Panc1 (cell line): ENCODE results near the gene BAHCC1. TPM values are rescaled to one million over a fixed set of nuclear protein-coding genes. Genes with fewer than 3 reads are reported as not detected.

Source experiments
- ATAC-seq: fragments of 200-7000 bp; cut with Tn5 transposase; 2 replicates; pipeline ENCODE4 v1.9.1; 2020; ENCODE audit warnings: mild to moderate bottlenecking, moderate library complexity
- BruUV-seq: library from RNA; stranded (reverse); fragments of 400-500 nt; replicated peaks from 2 replicates; lab custom pipeline; 2021; lab: Mats Ljungman, UMichigan
- CTCF ChIA-PET: fragments of 300-600 bp; sonication (Branson Sonifier 250); formaldehyde crosslinking; loops from one replicate; lab custom pipeline; 2022; ENCODE audit warnings: antibody characterized with exemption; lab: Charles Lee
- POLR2A ChIA-PET: fragments of 300-600 bp; sonication (Branson Sonifier 250); formaldehyde crosslinking; loops from one replicate; lab custom pipeline; 2022; ENCODE audit warnings: antibody characterized with exemption; lab: Charles Lee
- DNase-seq: peaks from one replicate; pipeline ENCODE4 v3.0.0-alpha.2; 2010; ENCODE audit warnings: low read depth, low spot score
- H3K27ac ChIP-seq: 2 replicates; pipeline ENCODE4 v1.5.1; 2011; ENCODE audit warnings: mild to moderate bottlenecking, low read length, inconsistent platforms
- H3K27me3 ChIP-seq: fragments of 200-500 bp; sonication (Bioruptor generic); 2 replicates; pipeline ENCODE4 v1.6.0; 2014; ENCODE audit warnings: low read length, inconsistent platforms; ENCODE audit not compliant: control insufficient read depth, insufficient read depth
- H3K36me3 ChIP-seq: fragments of 200-500 bp; sonication (Bioruptor generic); 2 replicates; pipeline ENCODE4 v1.5.1; 2014; ENCODE audit warnings: inconsistent platforms, mild to moderate bottlenecking, low read length, moderate library complexity; ENCODE audit not compliant: control insufficient read depth, insufficient read depth
- H3K4me1 ChIP-seq: 2 replicates; pipeline ENCODE4 v1.5.1; 2011; ENCODE audit warnings: inconsistent platforms, mild to moderate bottlenecking, low read length, moderate library complexity; ENCODE audit not compliant: control insufficient read depth, insufficient read depth
- H3K4me3 ChIP-seq, 2 experiments: 2 replicates each; pipeline ENCODE4 v1.5.1; 2011 to 2012; ENCODE audit warnings: low read depth in 2 of 2, low read length in 2 of 2, mild to moderate bottlenecking in 2 of 2, inconsistent platforms in 1 of 2, moderate library complexity in 1 of 2
- H3K9me3 ChIP-seq: fragments of 200-500 bp; sonication (Bioruptor generic); 2 replicates; pipeline ENCODE4 v1.5.1; 2014; ENCODE audit warnings: low read depth, mild to moderate bottlenecking, inconsistent platforms, low read length, moderate library complexity; ENCODE audit not compliant: control insufficient read depth, insufficient read depth
- CTCF ChIP-seq: fragments of 450-650 bp; IDR thresholded peaks from 2 replicates; pipeline ENCODE4 v1.5.1; 2017; ENCODE audit warnings: mild to moderate bottlenecking
- POLR2AphosphoS5 ChIP-seq: IDR thresholded peaks from 2 replicates; pipeline ENCODE4 v1.6.1; 2012; ENCODE audit warnings: mild to moderate bottlenecking, low read depth, low read length, moderate library complexity
- REST ChIP-seq, 2 experiments: IDR thresholded peaks; 2 replicates each; pipeline ENCODE4 v1.6.1; 2011 to 2012; ENCODE audit warnings: low read depth in 2 of 2, control low read depth in 1 of 2, low read length in 1 of 2, mild to moderate bottlenecking in 1 of 2, moderate library complexity in 1 of 2; ENCODE audit not compliant: insufficient read depth in 1 of 2
- SIN3A ChIP-seq: IDR thresholded peaks from 2 replicates; pipeline ENCODE4 v1.6.1; 2012; ENCODE audit warnings: low read depth, mild to moderate bottlenecking, low read length, moderate library complexity, borderline replicate concordance; ENCODE audit not compliant: insufficient read depth
- TCF7L2 ChIP-seq: IDR thresholded peaks from 2 replicates; pipeline ENCODE4 v1.6.1; 2011; ENCODE audit warnings: mild to moderate bottlenecking, low read depth, low read length, inconsistent platforms
- in situ Hi-C: cut with HindIII; loops from 2 replicates; pipeline ENCODE4 v1.10.0; 2016; ENCODE audit warnings: low sequenced_read_pairs, low pct_unique_long_range_greater_than_20kb
- intact Hi-C: fragments of 100-400 bp; cut with micrococcal nuclease; formaldehyde crosslinking; loops from one replicate; pipeline ENCODE4 v1.10.0; 2022; ENCODE audit not compliant: unreplicated experiment
- total RNA-seq: library from RNA; stranded (reverse); gene quantifications from one replicate; pipeline ENCODE4 v1.2.1, GENCODE V29; 2021; ENCODE audit not compliant: unreplicated experiment

The BAHCC1 gene
- total RNA-seq, 1 experiment from 2014 or later: 77.4 TPM

GRCh38 chr17:81420769-81421462, 25.7 kb downstream of the BAHCC1 start:
- Histone ChIP-seq H3K4me3 (no peak overlapping the region), H3K9me3 (no peaks in the 10 kb centered on the region), H3K36me3 (no peaks in the 10 kb centered on the region), H3K4me1 (peaks cover 77% of the 10 kb centered on the region), H3K27ac (peak overlapping the region; percentile 87), H3K27me3 (no peaks in the 10 kb centered on the region)
- ATAC-seq: no peak
- no peak for DNase-seq
- TF ChIP-seq SIN3A: no peak
- intact Hi-C loops (no loop called here), in situ Hi-C loops (no loop called here)
- ChIA-PET CTCF (no interaction called here), POLR2A (no interaction called here)
- BruUV-seq: no TSS peak

- intact Hi-C loops: no loop called here
- in situ Hi-C loops: no loop called here
- H3K27ac ChIP-seq: peak overlapping the region; percentile 84
- DNase-seq (no peak), ATAC-seq (peak; percentile 71)
- no peaks in the 10 kb centered on the region for H3K36me3 ChIP-seq
- no peak for TF ChIP-seq TCF7L2
- no peak for TF ChIP-seq CTCF
- no peak; the same call in 1 of the 2 replicates for TF ChIP-seq POLR2AphosphoS5
- no peak for TF ChIP-seq REST (IDR thresholded peaks at IDR 0.05; ENCODE audit: insufficient read depth in 1 of 2, low read depth in 2 of 2, low read length in 1 of 2)
- TF ChIP-seq SIN3A: no peak
- no peaks in the 10 kb centered on the region for H3K27me3 ChIP-seq
- ChIA-PET CTCF (no interaction called here), POLR2A (interaction anchor here (1.0 kb wide), 1 partner anchor 9 kb away, joined by 5 read pairs; no protein-coding TSS in a partner anchor)
- no TSS peak for BruUV-seq
- H3K4me3 ChIP-seq: no peak overlapping the region
- H3K9me3 ChIP-seq: no peaks in the 10 kb centered on the region
- peaks cover 77% of the 10 kb centered on the region for H3K4me1 ChIP-seq
Observed at GRCh38 chr17:81422776-81423697, 27.8 kb downstream of the BAHCC1 start.
